ENCODE measurements around the gene TLR2.

GRCh38 chr4:153750197-153750817 lies 66.2 kb downstream of the TLR2 start:
- no peak for TF ChIP-seq POLR2AphosphoS5 (IDR thresholded peaks at IDR 0.05)
- no peak for TF ChIP-seq EP300 (IDR thresholded peaks at IDR 0.05)
- TF ChIP-seq, protein P1, sequence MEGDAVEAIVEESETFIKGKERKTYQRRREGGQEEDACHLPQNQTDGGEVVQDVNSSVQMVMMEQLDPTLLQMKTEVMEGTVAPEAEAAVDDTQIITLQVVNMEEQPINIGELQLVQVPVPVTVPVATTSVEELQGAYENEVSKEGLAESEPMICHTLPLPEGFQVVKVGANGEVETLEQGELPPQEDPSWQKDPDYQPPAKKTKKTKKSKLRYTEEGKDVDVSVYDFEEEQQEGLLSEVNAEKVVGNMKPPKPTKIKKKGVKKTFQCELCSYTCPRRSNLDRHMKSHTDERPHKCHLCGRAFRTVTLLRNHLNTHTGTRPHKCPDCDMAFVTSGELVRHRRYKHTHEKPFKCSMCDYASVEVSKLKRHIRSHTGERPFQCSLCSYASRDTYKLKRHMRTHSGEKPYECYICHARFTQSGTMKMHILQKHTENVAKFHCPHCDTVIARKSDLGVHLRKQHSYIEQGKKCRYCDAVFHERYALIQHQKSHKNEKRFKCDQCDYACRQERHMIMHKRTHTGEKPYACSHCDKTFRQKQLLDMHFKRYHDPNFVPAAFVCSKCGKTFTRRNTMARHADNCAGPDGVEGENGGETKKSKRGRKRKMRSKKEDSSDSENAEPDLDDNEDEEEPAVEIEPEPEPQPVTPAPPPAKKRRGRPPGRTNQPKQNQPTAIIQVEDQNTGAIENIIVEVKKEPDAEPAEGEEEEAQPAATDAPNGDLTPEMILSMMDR (IDR thresholded peaks at IDR 0.05): peak; percentile 51 to 56
- TF ChIP-seq POLR2A (IDR thresholded peaks at IDR 0.05): no peak

Data from suprapubic skin (tissue), 4 donors.